GM23338 (cell line): ENCODE results near the gene MRPS27. TPM values are rescaled to one million over a fixed set of nuclear protein-coding genes. Genes with fewer than 3 reads are reported as not detected.
A peak's percentile ranks its signal among the peaks of the same experiment; 100 is the strongest.

ENCODE experiments used
- ATAC-seq: fragments of 200-7000 bp; cut with Tn5 transposase; 3 replicates; pipeline ENCODE4 v1.9.1; 2020
- DNase-seq: peaks from one replicate; pipeline ENCODE4 v3.0.0-alpha.2; 2015; ENCODE audit warnings: low spot score
- H2AFZ ChIP-seq: fragments of 200-600 bp; sonication (generic); 2 replicates; pipeline ENCODE4 v1.8.0; 2016; ENCODE audit warnings: antibody characterized with exemption, mild to moderate bottlenecking, moderate library complexity
- H3F3A ChIP-seq: fragments of 200-600 bp; sonication (generic); replicated peaks from 2 replicates; pipeline ENCODE4 v1.8.0; 2017; ENCODE audit warnings: antibody characterized with exemption, mixed run types, low read depth
- H3K27ac ChIP-seq: fragments of 200-600 bp; sonication (generic); 2 replicates; pipeline ENCODE4 v1.6.1; 2016; ENCODE audit warnings: low read depth
- H3K27me3 ChIP-seq: fragments of 200-600 bp; sonication (generic); 2 replicates; pipeline ENCODE4 v1.8.0; 2016; ENCODE audit warnings: mild to moderate bottlenecking, mixed run types, moderate library complexity; ENCODE audit not compliant: insufficient read depth
- H3K36me3 ChIP-seq: fragments of 200-600 bp; sonication (generic); 2 replicates; pipeline ENCODE4 v1.8.0; 2016; ENCODE audit warnings: mild to moderate bottlenecking; ENCODE audit not compliant: insufficient read depth
- H3K4me1 ChIP-seq: fragments of 200-600 bp; sonication (generic); 2 replicates; pipeline ENCODE4 v1.8.0; 2016; ENCODE audit warnings: mild to moderate bottlenecking, moderate library complexity; ENCODE audit not compliant: insufficient read depth
- H3K4me2 ChIP-seq: fragments of 200-600 bp; sonication (generic); 2 replicates; pipeline ENCODE4 v1.7.1; 2017; ENCODE audit warnings: mixed run types
- H3K4me3 ChIP-seq: fragments of 200-600 bp; sonication (generic); 2 replicates; pipeline ENCODE4 v1.6.1; 2016; ENCODE audit warnings: mixed run types
- H3K79me2 ChIP-seq: fragments of 200-600 bp; sonication (generic); replicated peaks from 2 replicates; pipeline ENCODE4 v1.8.0; 2017; ENCODE audit warnings: mild to moderate bottlenecking; ENCODE audit not compliant: insufficient read depth
- H3K9me2 ChIP-seq: fragments of 200-600 bp; sonication (generic); 2 replicates; pipeline ENCODE4 v1.8.0; 2017; ENCODE audit not compliant: insufficient read depth
- H4K20me1 ChIP-seq: fragments of 200-600 bp; sonication (generic); replicated peaks from 2 replicates; pipeline ENCODE4 v1.8.0; 2017; ENCODE audit warnings: mild to moderate bottlenecking; ENCODE audit not compliant: insufficient read depth
- H3K27ac Mint-ChIP-seq: 2 replicates; pipeline ENCODE4 v1.8.0; 2020; ENCODE audit warnings: inconsistent platforms, mild to moderate bottlenecking, moderate library complexity, mixed read lengths
- H3K27me3 Mint-ChIP-seq: 3 replicates; pipeline ENCODE4 v1.8.0; 2022; ENCODE audit warnings: low read depth, mild to moderate bottlenecking, moderate library complexity, mixed read lengths, inconsistent platforms; ENCODE audit not compliant: insufficient read depth, poor library complexity
- H3K36me3 Mint-ChIP-seq: 3 replicates; pipeline ENCODE4 v1.8.0; 2021; ENCODE audit warnings: low read depth, mild to moderate bottlenecking, inconsistent platforms, moderate library complexity, mixed read lengths
- H3K4me1 Mint-ChIP-seq: 3 replicates; pipeline ENCODE4 v1.8.0; 2020; ENCODE audit warnings: mild to moderate bottlenecking, inconsistent platforms, mixed read lengths
- H3K4me3 Mint-ChIP-seq: 3 replicates; pipeline ENCODE4 v1.8.0; 2021; ENCODE audit warnings: moderate library complexity, mild to moderate bottlenecking, inconsistent platforms, mixed read lengths
- H3K9me3 Mint-ChIP-seq: 3 replicates; pipeline ENCODE4 v1.8.0; 2020; ENCODE audit warnings: moderate library complexity, mild to moderate bottlenecking, inconsistent platforms, mixed read lengths
- CREB1 ChIP-seq: fragments of 250-450 bp; sonication (Bioruptor Pico); IDR thresholded peaks from 2 replicates; pipeline ENCODE4 v1.5.0; 2020; ENCODE audit warnings: low read depth, mild to moderate bottlenecking, moderate library complexity
- EZH2 ChIP-seq: fragments of 200-600 bp; sonication (generic); IDR thresholded peaks from one replicate; pipeline ENCODE4 v1.8.0; 2017; ENCODE audit warnings: antibody characterized with exemption, mild to moderate bottlenecking, low read depth; ENCODE audit not compliant: unreplicated experiment
- EZH2phosphoT487 ChIP-seq: fragments of 200-600 bp; sonication (generic); IDR thresholded peaks from one replicate; pipeline ENCODE4 v1.8.1; 2018; ENCODE audit warnings: antibody characterized with exemption; ENCODE audit not compliant: unreplicated experiment
- NANOG ChIP-seq: IDR thresholded peaks from 2 replicates; pipeline ENCODE4 v1.6.1; 2016; ENCODE audit warnings: antibody characterized with exemption, borderline replicate concordance
- STAT1 ChIP-seq: IDR thresholded peaks from one replicate; pipeline ENCODE4 v1.6.1; 2016; ENCODE audit warnings: antibody characterized with exemption; ENCODE audit not compliant: unreplicated experiment
- ZNF114 ChIP-seq: fragments of 250-450 bp; sonication (Bioruptor Pico); IDR thresholded peaks from 2 replicates; pipeline ENCODE4 v1.5.0; 2020; ENCODE audit warnings: mild to moderate bottlenecking, moderate library complexity
- ZNF331 ChIP-seq: fragments of 250-450 bp; sonication (Bioruptor Pico); IDR thresholded peaks from 2 replicates; pipeline ENCODE4 v1.5.0; 2020; ENCODE audit warnings: low read depth, mild to moderate bottlenecking, moderate library complexity
- polyA plus RNA-seq: library from polyadenylated mRNA; unstranded; fragments of >200 nt; fragmentation: Nextera tagmentation; extraction: Ambion mirVana; gene quantifications from 2 replicates; pipeline ENCODE4 v1.2.1, GENCODE V29; 2016
- total RNA-seq: library from RNA; depleted of rRNA; stranded (reverse); fragments of >200 nt; shearing (Covaris generic); gene quantifications from 2 replicates; pipeline ENCODE4 v1.2.3, GENCODE V29; 2014
- TF ChIP-seq, protein P1 (sequence below): IDR thresholded peaks from 2 replicates; pipeline ENCODE4 v1.6.1; 2016; ENCODE audit warnings: antibody characterized with exemption
- TF ChIP-seq, protein P2 (sequence below): fragments of 250-450 bp; sonication (Bioruptor Pico); IDR thresholded peaks from 2 replicates; pipeline ENCODE4 v1.5.0; 2020; ENCODE audit warnings: mild to moderate bottlenecking, moderate library complexity

The MRPS27 gene
- total and polyA plus RNA-seq, 2 experiments from 2014 or later: 53.2 to 141 TPM

DNA sequence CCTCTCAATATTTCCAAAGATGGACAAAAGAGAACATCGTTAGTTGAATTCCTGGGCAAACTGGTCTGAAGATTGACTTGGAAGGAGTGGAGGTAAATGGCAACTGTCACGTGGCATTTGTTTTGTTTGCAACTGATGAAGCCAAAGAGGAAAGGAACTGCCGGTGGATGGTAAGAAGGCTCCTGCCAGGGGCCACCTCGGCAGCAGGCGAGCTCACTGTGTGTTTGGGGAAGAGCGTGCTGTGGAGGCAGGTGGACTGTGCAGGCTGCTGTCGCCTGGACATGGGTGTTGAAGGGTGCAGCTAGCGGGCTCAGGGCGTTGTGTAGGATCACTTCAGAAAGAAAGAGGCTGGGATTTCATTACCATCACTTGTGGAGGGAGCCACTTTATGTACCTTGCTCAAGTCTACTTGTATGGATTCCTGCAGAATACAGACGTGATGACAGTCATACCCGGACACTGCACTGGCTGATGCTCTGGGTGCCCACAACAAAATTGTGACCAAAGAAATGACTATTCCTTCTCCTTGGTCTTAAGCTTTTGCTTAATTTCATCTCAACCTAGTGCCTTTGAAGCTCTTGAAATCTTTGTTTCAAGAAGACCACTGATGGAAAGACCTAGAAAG, 140.1 kb downstream of the MRPS27 start:
- H3K4me3 Mint-ChIP-seq: no peak overlapping the region
- Histone ChIP-seq H3K27ac (0 out of 2 replicates have a peak overlapping the region, but pooled peaks have one; percentile 75), H3K4me3 (no peak overlapping the region), H3K36me3 (no peaks in the 10 kb centered on the region), H3K4me2 (no peak overlapping the region), H3K27me3 (no peaks in the 10 kb centered on the region), H3K9me2 (peaks cover 3% of the 10 kb centered on the region; the same call in 1 of the 2 replicates), H3F3A (no peaks in the 10 kb centered on the region), H3K79me2 (peaks cover 37% of the 10 kb centered on the region), H4K20me1 (peaks cover 5% of the 10 kb centered on the region; the same call in 1 of the 2 replicates), H2AFZ (no peak overlapping the region), H3K4me1 (peaks cover 38% of the 10 kb centered on the region)
- no peaks in the 10 kb centered on the region for H3K9me3 Mint-ChIP-seq
- H3K36me3 Mint-ChIP-seq: peaks cover 19% of the 10 kb centered on the region
- no peak for DNase-seq
- ATAC-seq: no peak
- peaks cover 44% of the 10 kb centered on the region for H3K4me1 Mint-ChIP-seq
- H3K27ac Mint-ChIP-seq: no peak overlapping the region
- no peak for TF ChIP-seq ZNF114 (CRISPR knock-in tag)
- no peak for TF ChIP-seq NANOG
- TF ChIP-seq, protein P1, sequence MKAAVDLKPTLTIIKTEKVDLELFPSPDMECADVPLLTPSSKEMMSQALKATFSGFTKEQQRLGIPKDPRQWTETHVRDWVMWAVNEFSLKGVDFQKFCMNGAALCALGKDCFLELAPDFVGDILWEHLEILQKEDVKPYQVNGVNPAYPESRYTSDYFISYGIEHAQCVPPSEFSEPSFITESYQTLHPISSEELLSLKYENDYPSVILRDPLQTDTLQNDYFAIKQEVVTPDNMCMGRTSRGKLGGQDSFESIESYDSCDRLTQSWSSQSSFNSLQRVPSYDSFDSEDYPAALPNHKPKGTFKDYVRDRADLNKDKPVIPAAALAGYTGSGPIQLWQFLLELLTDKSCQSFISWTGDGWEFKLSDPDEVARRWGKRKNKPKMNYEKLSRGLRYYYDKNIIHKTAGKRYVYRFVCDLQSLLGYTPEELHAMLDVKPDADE: no peak
- peaks cover 12% of the 10 kb centered on the region for H3K27me3 Mint-ChIP-seq

DNA sequence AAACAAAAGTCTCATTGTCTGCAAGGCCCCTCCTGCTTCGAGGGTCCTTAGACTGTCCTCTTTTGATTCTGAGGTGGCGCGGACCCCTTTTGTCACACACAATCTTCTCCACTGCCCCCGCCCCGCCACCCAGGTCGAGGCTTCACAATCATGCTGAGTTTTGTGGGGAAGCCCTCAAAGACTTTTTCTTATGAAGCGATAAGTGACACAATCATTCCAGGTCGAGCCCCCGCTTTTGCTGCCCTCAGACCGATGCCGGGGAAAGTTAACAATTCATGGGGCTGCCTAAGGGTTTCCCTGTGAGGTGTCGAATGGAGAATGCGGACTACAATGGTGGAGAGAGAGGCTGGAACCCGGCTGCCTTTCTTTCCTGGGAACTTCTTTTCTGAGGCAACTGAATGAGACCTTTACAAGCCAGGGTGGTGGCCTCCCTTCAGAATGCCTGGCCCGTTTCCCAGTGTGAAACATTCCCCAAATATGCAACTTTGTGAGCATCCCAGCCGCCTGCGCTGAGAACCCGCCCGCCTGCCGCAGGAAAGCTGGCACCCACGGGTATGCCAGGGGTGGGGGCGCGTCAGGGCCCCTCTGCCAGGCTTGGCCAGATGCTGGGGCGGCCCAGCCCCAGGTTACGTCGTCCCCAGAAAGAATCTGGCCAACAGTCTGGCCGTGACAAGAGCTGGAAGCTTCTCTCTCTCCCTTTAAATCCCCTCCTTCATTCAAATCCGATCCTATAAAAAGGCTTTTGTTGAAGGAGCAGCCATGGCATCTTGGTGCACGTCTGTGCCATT, 140.8 kb downstream of the MRPS27 start:
- Histone ChIP-seq H2AFZ (no peak overlapping the region), H3F3A (no peaks in the 10 kb centered on the region), H3K36me3 (no peaks in the 10 kb centered on the region), H3K27me3 (no peaks in the 10 kb centered on the region), H3K4me2 (no peak overlapping the region), H3K79me2 (peaks cover 37% of the 10 kb centered on the region), H3K27ac (peak overlapping the region; percentile 75), H3K9me2 (peaks cover 3% of the 10 kb centered on the region; the same call in 1 of the 2 replicates), H3K4me3 (no peak overlapping the region), H4K20me1 (peaks cover 5% of the 10 kb centered on the region; the same call in 1 of the 2 replicates), H3K4me1 (peaks cover 38% of the 10 kb centered on the region)
- H3K4me3 Mint-ChIP-seq: no peak overlapping the region
- H3K27ac Mint-ChIP-seq: 0 out of 2 replicates have a peak overlapping the region, but pooled peaks have one; percentile 13
- H3K4me1 Mint-ChIP-seq: peaks cover 44% of the 10 kb centered on the region
- DNase-seq (peak; percentile 52), ATAC-seq (peak; percentile 71)
- H3K27me3 Mint-ChIP-seq: peaks cover 12% of the 10 kb centered on the region
- peaks cover 14% of the 10 kb centered on the region for H3K36me3 Mint-ChIP-seq
- no peaks in the 10 kb centered on the region for H3K9me3 Mint-ChIP-seq
- TF ChIP-seq STAT1 (no peak), ZNF114 (CRISPR knock-in tag) (no peak), EZH2phosphoT487 (no peak), CREB1 (no peak), EZH2 (no peak), ZNF331 (CRISPR knock-in tag) (no peak)
- TF ChIP-seq, protein P2, sequence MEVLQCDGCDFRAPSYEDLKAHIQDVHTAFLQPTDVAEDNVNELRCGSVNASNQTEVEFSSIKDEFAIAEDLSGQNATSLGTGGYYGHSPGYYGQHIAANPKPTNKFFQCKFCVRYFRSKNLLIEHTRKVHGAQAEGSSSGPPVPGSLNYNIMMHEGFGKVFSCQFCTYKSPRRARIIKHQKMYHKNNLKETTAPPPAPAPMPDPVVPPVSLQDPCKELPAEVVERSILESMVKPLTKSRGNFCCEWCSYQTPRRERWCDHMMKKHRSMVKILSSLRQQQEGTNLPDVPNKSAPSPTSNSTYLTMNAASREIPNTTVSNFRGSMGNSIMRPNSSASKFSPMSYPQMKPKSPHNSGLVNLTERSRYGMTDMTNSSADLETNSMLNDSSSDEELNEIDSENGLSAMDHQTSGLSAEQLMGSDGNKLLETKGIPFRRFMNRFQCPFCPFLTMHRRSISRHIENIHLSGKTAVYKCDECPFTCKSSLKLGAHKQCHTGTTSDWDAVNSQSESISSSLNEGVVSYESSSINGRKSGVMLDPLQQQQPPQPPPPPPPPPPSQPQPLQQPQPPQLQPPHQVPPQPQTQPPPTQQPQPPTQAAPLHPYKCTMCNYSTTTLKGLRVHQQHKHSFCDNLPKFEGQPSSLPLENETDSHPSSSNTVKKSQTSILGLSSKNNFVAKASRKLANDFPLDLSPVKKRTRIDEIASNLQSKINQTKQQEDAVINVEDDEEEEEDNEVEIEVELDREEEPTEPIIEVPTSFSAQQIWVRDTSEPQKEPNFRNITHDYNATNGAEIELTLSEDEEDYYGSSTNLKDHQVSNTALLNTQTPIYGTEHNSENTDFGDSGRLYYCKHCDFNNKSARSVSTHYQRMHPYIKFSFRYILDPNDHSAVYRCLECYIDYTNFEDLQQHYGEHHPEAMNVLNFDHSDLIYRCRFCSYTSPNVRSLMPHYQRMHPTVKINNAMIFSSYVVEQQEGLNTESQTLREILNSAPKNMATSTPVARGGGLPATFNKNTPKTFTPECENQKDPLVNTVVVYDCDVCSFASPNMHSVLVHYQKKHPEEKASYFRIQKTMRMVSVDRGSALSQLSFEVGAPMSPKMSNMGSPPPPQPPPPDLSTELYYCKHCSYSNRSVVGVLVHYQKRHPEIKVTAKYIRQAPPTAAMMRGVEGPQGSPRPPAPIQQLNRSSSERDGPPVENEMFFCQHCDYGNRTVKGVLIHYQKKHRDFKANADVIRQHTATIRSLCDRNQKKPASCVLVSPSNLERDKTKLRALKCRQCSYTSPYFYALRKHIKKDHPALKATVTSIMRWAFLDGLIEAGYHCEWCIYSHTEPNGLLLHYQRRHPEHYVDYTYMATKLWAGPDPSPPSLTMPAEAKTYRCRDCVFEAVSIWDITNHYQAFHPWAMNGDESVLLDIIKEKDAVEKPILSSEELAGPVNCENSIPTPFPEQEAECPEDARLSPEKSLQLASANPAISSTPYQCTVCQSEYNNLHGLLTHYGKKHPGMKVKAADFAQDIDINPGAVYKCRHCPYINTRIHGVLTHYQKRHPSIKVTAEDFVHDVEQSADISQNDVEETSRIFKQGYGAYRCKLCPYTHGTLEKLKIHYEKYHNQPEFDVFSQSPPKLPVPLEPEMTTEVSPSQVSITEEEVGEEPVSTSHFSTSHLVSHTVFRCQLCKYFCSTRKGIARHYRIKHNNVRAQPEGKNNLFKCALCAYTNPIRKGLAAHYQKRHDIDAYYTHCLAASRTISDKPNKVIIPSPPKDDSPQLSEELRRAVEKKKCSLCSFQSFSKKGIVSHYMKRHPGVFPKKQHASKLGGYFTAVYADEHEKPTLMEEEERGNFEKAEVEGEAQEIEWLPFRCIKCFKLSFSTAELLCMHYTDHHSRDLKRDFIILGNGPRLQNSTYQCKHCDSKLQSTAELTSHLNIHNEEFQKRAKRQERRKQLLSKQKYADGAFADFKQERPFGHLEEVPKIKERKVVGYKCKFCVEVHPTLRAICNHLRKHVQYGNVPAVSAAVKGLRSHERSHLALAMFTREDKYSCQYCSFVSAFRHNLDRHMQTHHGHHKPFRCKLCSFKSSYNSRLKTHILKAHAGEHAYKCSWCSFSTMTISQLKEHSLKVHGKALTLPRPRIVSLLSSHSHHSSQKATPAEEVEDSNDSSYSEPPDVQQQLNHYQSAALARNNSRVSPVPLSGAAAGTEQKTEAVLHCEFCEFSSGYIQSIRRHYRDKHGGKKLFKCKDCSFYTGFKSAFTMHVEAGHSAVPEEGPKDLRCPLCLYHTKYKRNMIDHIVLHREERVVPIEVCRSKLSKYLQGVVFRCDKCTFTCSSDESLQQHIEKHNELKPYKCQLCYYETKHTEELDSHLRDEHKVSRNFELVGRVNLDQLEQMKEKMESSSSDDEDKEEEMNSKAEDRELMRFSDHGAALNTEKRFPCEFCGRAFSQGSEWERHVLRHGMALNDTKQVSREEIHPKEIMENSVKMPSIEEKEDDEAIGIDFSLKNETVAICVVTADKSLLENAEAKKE: no peak
- TF ChIP-seq, protein P1: no peak
